Measurements from ENCODE around the gene RPUSD1. TPM values are rescaled to one million over a fixed set of nuclear protein-coding genes. Genes with fewer than 3 reads are reported as not detected.
"Not testable (repeated sequence)": the region's sequence is repeated elsewhere in the genome, so short reads cannot be mapped to it uniquely, and the experiment has no call there.

The RPUSD1 gene
- total RNA-seq, 4 donors from 2014 or later: 13.4 to 25.8 (median 22.1) TPM

- no peak overlapping the region for H3K4me3 ChIP-seq
- H3K36me3 ChIP-seq: no peaks in the 10 kb centered on the region
- no peak for ATAC-seq
- peaks cover 59% of the 10 kb centered on the region for H3K27me3 ChIP-seq
- no peaks in the 10 kb centered on the region for H3K4me1 ChIP-seq
- WGBS, 2 donors (ENCODE audit: low coverage in 1 of 2): 60 to 79% methylated on average over 1 to 14 of the region's 39 CpGs
- no peak overlapping the region for H3K27ac ChIP-seq
- H3K9me3 ChIP-seq: no peaks in the 10 kb centered on the region
- TF ChIP-seq POLR2AphosphoS5 (IDR thresholded peaks at IDR 0.05) (no peak), CTCF (IDR thresholded peaks at IDR 0.05) (no peak), EP300 (IDR thresholded peaks at IDR 0.05) (no peak), POLR2A (IDR thresholded peaks at IDR 0.05) (no peak)
Observed at GRCh38 chr16:747978-748746, 40.0 kb downstream of the RPUSD1 start.

- Histone ChIP-seq H3K27ac (no peak overlapping the region), H3K4me3 (no peak overlapping the region), H3K27me3 (peaks cover 55% of the 10 kb centered on the region), H3K4me1 (no peaks in the 10 kb centered on the region), H3K9me3 (no peaks in the 10 kb centered on the region), H3K36me3 (no peaks in the 10 kb centered on the region)
- TF ChIP-seq POLR2AphosphoS5 (IDR thresholded peaks at IDR 0.05) (no peak), EP300 (IDR thresholded peaks at IDR 0.05) (no peak), CTCF (IDR thresholded peaks at IDR 0.05) (no peak), POLR2A (IDR thresholded peaks at IDR 0.05) (no peak)
- no peak for ATAC-seq
- no CpG with 5 or more reads among the region's 13 CpGs for WGBS, 2 donors (ENCODE audit: low coverage in 1 of 2)
Observed at GRCh38 chr16:746637-747036, 41.5 kb downstream of the RPUSD1 start.

GRCh38 chr16:745739-746138, 42.4 kb downstream of the RPUSD1 start:
- Histone ChIP-seq H3K4me3 (no peak overlapping the region), H3K9me3 (no peaks in the 10 kb centered on the region), H3K27ac (no peak overlapping the region), H3K4me1 (peaks cover 0 to 6% (median 5%) of the 10 kb centered on the region in 3 donors), H3K36me3 (no peaks in the 10 kb centered on the region), H3K27me3 (peaks cover 46% of the 10 kb centered on the region)
- TF ChIP-seq EP300 (IDR thresholded peaks at IDR 0.05): no peak
- TF ChIP-seq POLR2AphosphoS5 (IDR thresholded peaks at IDR 0.05): no peak
- no peak for TF ChIP-seq CTCF (IDR thresholded peaks at IDR 0.05)
- TF ChIP-seq POLR2A (IDR thresholded peaks at IDR 0.05): no peak
- ATAC-seq: no peak
- WGBS, 2 donors (ENCODE audit: low coverage in 1 of 2): 11% methylated on average over 4 of the region's 14 CpGs; no CpG with 5 or more reads in 1 of the 2 donors

- no peak overlapping the region for H3K27ac ChIP-seq
- ATAC-seq: no peak
- peaks cover 0 to 21% (median 14%) of the 10 kb centered on the region in 3 donors for H3K4me1 ChIP-seq
- TF ChIP-seq EP300 (IDR thresholded peaks at IDR 0.05) (no peak), CTCF (IDR thresholded peaks at IDR 0.05) (no peak)
- WGBS, 2 donors (ENCODE audit: low coverage in 1 of 2): 73 to 85% methylated on average over 5 to 7 of the region's 21 CpGs
- H3K9me3 ChIP-seq: no peaks in the 10 kb centered on the region
- H3K27me3 ChIP-seq: peaks cover 37% of the 10 kb centered on the region
- peaks cover 0 to 5% of the 10 kb centered on the region in 2 donors for H3K36me3 ChIP-seq
- H3K4me3 ChIP-seq: no peak overlapping the region
Observed at GRCh38 chr16:743794-744500, 44.2 kb downstream of the RPUSD1 start.

GRCh38 chr16:742894-743293, 45.3 kb downstream of the RPUSD1 start:
- not testable (repeated sequence) for H3K9me3 ChIP-seq, H3K4me3 ChIP-seq, H3K27ac ChIP-seq, ATAC-seq
- WGBS, 2 donors (ENCODE audit: low coverage in 1 of 2): 67 to 79% methylated on average over 7 to 11 of the region's 14 CpGs
- H3K36me3 ChIP-seq: peaks cover 0 to 15% of the 10 kb centered on the region in 2 donors
- H3K4me1 ChIP-seq: peaks cover 0 to 21% (median 14%) of the 10 kb centered on the region in 3 donors
- H3K27me3 ChIP-seq: peaks cover 37% of the 10 kb centered on the region

All from gastroesophageal sphincter (tissue), 4 donors.